Adrenal gland (tissue), 12 donors: ENCODE data around the gene TSPAN4. TPM values are rescaled to one million over a fixed set of nuclear protein-coding genes. Genes with fewer than 3 reads are reported as not detected.

Experiments
- DNase-seq, 7 donors: peaks; one replicate each; pipeline ENCODE4 v3.0.0-alpha.2; 2019 to 2020
- H3K27ac ChIP-seq, 5 donors: fragments of 200-600 bp; sonication (generic) in 4 of 5; 1 replicate in 3 of 5; 2 replicates in 2 of 5; pipeline versions ENCODE4 v1.5.1 to v1.8.0; 2016 to 2020; ENCODE audit warnings: mild to moderate bottlenecking in 1 of 5
- H3K27me3 ChIP-seq: fragments of 200-600 bp; 2 replicates; pipeline ENCODE4 v1.8.0; 2021
- H3K36me3 ChIP-seq, 2 donors: fragments of 200-600 bp; replicated peaks in 1 of 2; 1 replicate in 1 of 2; 2 replicates in 1 of 2; pipeline versions ENCODE4 v1.5.1 to v1.8.0; 2018 to 2022
- H3K4me1 ChIP-seq, 2 donors: fragments of 200-600 bp; replicated peaks in 1 of 2; 1 replicate in 1 of 2; 2 replicates in 1 of 2; pipeline versions ENCODE4 v1.5.1 to v1.8.0; 2018 to 2021
- H3K4me3 ChIP-seq, 4 donors: fragments of 200-600 bp; sonication (generic) in 3 of 4; one replicate each; pipeline ENCODE4 v1.5.1; 2016 to 2018
- H3K9me3 ChIP-seq, 3 donors: fragments of 200-600 bp; sonication (generic) in 1 of 3; replicated peaks in 1 of 3; 1 replicate in 2 of 3; 2 replicates in 1 of 3; pipeline versions ENCODE4 v1.5.1 to v1.8.0; 2016 to 2021
- CTCF ChIP-seq, 6 experiments: fragments of 450-650 bp in 4 of 6; fragments of 200-600 bp in 2 of 6; sonication (generic) in 1 of 6; IDR thresholded peaks; 1 replicate in 5 of 6; 2 replicates in 1 of 6; pipeline versions ENCODE4 v1.5.1 to v1.8.0; 2016 to 2021; ENCODE audit warnings: antibody characterized with exemption in 6 of 6, mild to moderate bottlenecking in 2 of 6, moderate library complexity in 1 of 6
- POLR2A ChIP-seq, 2 donors: fragments of 450-650 bp; IDR thresholded peaks; one replicate each; pipeline ENCODE4 v1.6.1; 2017; ENCODE audit warnings: antibody characterized with exemption in 2 of 2, mild to moderate bottlenecking in 2 of 2, moderate library complexity in 1 of 2
- WGBS, 4 donors: extraction: QIAGEN DNeasy Blood & Tissue Kit in 2 of 4; methylation state at CpG; one replicate each; pipeline versions ENCODE4 v1.1.5 to v1.1.7; 2013 to 2017; 5-methylcytosine and 5-hydroxymethylcytosine counted together
- intact Hi-C, 2 donors: fragments of 100-400 bp; cut with DNase I; formaldehyde crosslinking; loops; one replicate each; pipeline versions ENCODE4 v1.14.1 to v1.15.0; 2022 to 2023
- polyA plus RNA-seq, 3 donors: library from polyadenylated mRNA; stranded (reverse); fragments of 200-250 nt in 2 of 3; fragments of 350-450 nt in 1 of 3; fragmentation: Illumina TruSeq in 1 of 3; extraction: RNeasy Lipid Tissue Mini Kit (QIAGEN cat#74804) in 1 of 3; gene quantifications; one replicate each; pipeline ENCODE4 v1.2.3, GENCODE V29; 2013 to 2014
- total RNA-seq, 9 donors: library from RNA; depleted of rRNA in 4 of 9; stranded (reverse); fragments of >200 nt in 4 of 9; fragments of 120-200 nt in 1 of 9; fragmentation: NEBNext Ultra II Directional in 1 of 9; extraction: Animal tissue kit (Norgen Biotek cat#: 25700) in 1 of 9; gene quantifications; one replicate each; pipeline versions ENCODE4 v1.1.0 to v1.2.4, GENCODE V29; 2013 to 2023
- donor health status: healthy with polysubstance abuse.
- donor health status: Bipolar disorder and iron deficiency.
- donor health status: DM: yes; HTN: yes; CAD: no.
- donor health status: DM: no; HTN: no; CAD: no.
- donor health status: DM: no; HTN: no; CAD: no.
- donor health status: DM: yes; HTN: yes; CAD: no.

Gene TSPAN4
- total and polyA plus RNA-seq, 12 donors, result 5.2 to 207 (median 53.5) TPM

- 92 to 95% (median 93%) methylated on average over 17 to 32 of the region's 32 CpGs for WGBS, 4 donors
- no peak overlapping the region for H3K27ac ChIP-seq
- peaks cover 25 to 34% of the 10 kb centered on the region in 2 donors for H3K4me1 ChIP-seq
- intact Hi-C loops, result no loop called here
- H3K4me3 ChIP-seq, result no peak overlapping the region
- H3K27me3 ChIP-seq, result no peaks in the 10 kb centered on the region
- peaks cover 0 to 42% of the 10 kb centered on the region in 2 donors for H3K36me3 ChIP-seq
- no peak for DNase-seq
- no peaks in the 10 kb centered on the region for H3K9me3 ChIP-seq
- TF ChIP-seq CTCF (IDR thresholded peaks at IDR 0.05) (no peak), POLR2A (IDR thresholded peaks at IDR 0.05) (no peak)
Observed at GRCh38 chr11:799641-800316, 42.9 kb upstream of the TSPAN4 start.

DNA sequence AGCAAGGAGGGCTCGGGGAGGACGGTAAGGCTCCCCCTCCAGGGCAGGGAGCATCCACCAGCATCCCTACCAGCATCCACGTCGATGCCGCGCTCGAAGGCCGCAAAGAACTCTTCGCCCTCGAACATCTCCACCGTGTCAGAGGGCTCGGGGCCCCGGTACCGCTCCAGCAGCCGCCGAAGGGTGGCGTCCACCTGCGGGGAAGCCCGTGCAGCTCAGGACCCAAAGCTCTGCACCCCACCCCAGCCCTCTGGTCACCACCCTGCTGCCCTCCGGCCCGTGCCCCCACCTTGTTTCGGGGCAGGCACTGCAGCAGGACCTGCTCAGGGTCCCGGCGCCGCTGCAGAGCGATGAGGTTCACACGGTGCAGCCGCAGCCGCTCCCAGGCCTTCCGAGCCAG, 42.2 kb upstream of the TSPAN4 start:
- DNase-seq, result no peak
- no peak overlapping the region for H3K4me3 ChIP-seq
- no peak for TF ChIP-seq CTCF (IDR thresholded peaks at IDR 0.05)
- TF ChIP-seq POLR2A (IDR thresholded peaks at IDR 0.05), result no peak
- H3K27me3 ChIP-seq, result no peaks in the 10 kb centered on the region
- H3K4me1 ChIP-seq, result peaks cover 24 to 32% of the 10 kb centered on the region in 2 donors
- WGBS, 4 donors, result 87 to 95% (median 91%) methylated on average over 9 to 30 of the region's 30 CpGs
- no peak overlapping the region for H3K27ac ChIP-seq
- peaks cover 0 to 42% of the 10 kb centered on the region in 2 donors for H3K36me3 ChIP-seq
- intact Hi-C loops, result no loop called here
- no peaks in the 10 kb centered on the region for H3K9me3 ChIP-seq

- 80 to 90% (median 90%) methylated on average over 9 to 20 of the region's 20 CpGs for WGBS, 4 donors
- intact Hi-C loops, result no loop called here
Observed at GRCh38 chr11:801097-801780, 41.4 kb upstream of the TSPAN4 start.

More at GRCh38 chr11:801097-801780, 41.4 kb upstream of the TSPAN4 start:
- Histone ChIP-seq H3K27me3 (no peaks in the 10 kb centered on the region), H3K9me3 (no peaks in the 10 kb centered on the region), H3K4me3 (no peak overlapping the region), H3K4me1 (peaks cover 19 to 29% of the 10 kb centered on the region in 2 donors), H3K36me3 (peaks cover 0 to 42% of the 10 kb centered on the region in 2 donors), H3K27ac (no peak overlapping the region)
- DNase-seq, result no peak
- no peak for TF ChIP-seq CTCF (IDR thresholded peaks at IDR 0.05)
- TF ChIP-seq POLR2A (IDR thresholded peaks at IDR 0.05), result no peak
